Liver (tissue), 9 donors: ENCODE data around the gene ATP2B2. TPM values are rescaled to one million over a fixed set of nuclear protein-coding genes. Genes with fewer than 3 reads are reported as not detected.

Experiments used
- DNase-seq: peaks from one replicate; pipeline ENCODE4 v3.0.0-alpha.2; 2017; ENCODE audit warnings: low spot score
- H3K27ac ChIP-seq, 2 donors: one replicate each; pipeline ENCODE4 v1.7.0; 2013; ENCODE audit warnings: inconsistent platforms in 2 of 2, low read length in 2 of 2, control low read depth in 1 of 2, low read depth in 1 of 2, mild to moderate bottlenecking in 1 of 2
- H3K27me3 ChIP-seq, 4 donors: one replicate each; pipeline versions ENCODE4 v1.6.1 to v1.7.0; 2013; ENCODE audit warnings: low read length in 3 of 4, inconsistent platforms in 1 of 4, mild to moderate bottlenecking in 1 of 4, moderate library complexity in 1 of 4; ENCODE audit not compliant: control insufficient read depth in 4 of 4, insufficient read depth in 4 of 4
- H3K36me3 ChIP-seq, 4 donors: one replicate each; pipeline versions ENCODE4 v1.6.1 to v1.7.0; 2013; ENCODE audit warnings: low read length in 3 of 4, mild to moderate bottlenecking in 3 of 4, low read depth in 1 of 4, moderate library complexity in 1 of 4; ENCODE audit not compliant: control insufficient read depth in 4 of 4, insufficient read depth in 3 of 4
- H3K4me1 ChIP-seq, 4 donors: one replicate each; pipeline versions ENCODE4 v1.6.1 to v1.7.0; 2013; ENCODE audit warnings: low read length in 3 of 4, mild to moderate bottlenecking in 3 of 4, moderate library complexity in 1 of 4; ENCODE audit not compliant: control insufficient read depth in 4 of 4, insufficient read depth in 4 of 4
- H3K4me3 ChIP-seq, 3 donors: one replicate each; pipeline versions ENCODE4 v1.6.1 to v1.7.0; 2013; ENCODE audit warnings: low read length in 3 of 3, control low read depth in 1 of 3, low read depth in 1 of 3, mild to moderate bottlenecking in 1 of 3
- H3K9ac ChIP-seq, 2 donors: one replicate each; pipeline ENCODE4 v1.7.0; 2013; ENCODE audit warnings: low read length in 2 of 2, mild to moderate bottlenecking in 2 of 2, moderate library complexity in 2 of 2, control low read depth in 1 of 2, low read depth in 1 of 2
- H3K9me3 ChIP-seq, 4 donors: one replicate each; pipeline versions ENCODE4 v1.6.1 to v1.7.0; 2013; ENCODE audit warnings: low read length in 3 of 4; ENCODE audit not compliant: control insufficient read depth in 4 of 4
- ATF3 ChIP-seq: IDR thresholded peaks from 2 replicates; pipeline ENCODE4 v1.6.1; 2016; ENCODE audit warnings: antibody characterized with exemption
- CTCF ChIP-seq: fragments of 150-350 bp; IDR thresholded peaks from 2 replicates; pipeline ENCODE4 v1.5.1; 2017; ENCODE audit warnings: improper control_type of control experiment, low read depth, low read length; ENCODE audit not compliant: missing input control
- EGR1 ChIP-seq, 2 donors: IDR thresholded peaks; 2 replicates each; pipeline ENCODE4 v1.6.1; 2016 to 2018; ENCODE audit warnings: antibody characterized with exemption in 2 of 2, low read depth in 2 of 2
- FOXA1 ChIP-seq: IDR thresholded peaks from 2 replicates; pipeline ENCODE4 v1.6.1; 2016; ENCODE audit warnings: antibody characterized with exemption
- FOXA2 ChIP-seq: IDR thresholded peaks from 2 replicates; pipeline ENCODE4 v1.6.1; 2016; ENCODE audit warnings: antibody characterized with exemption
- GABPA ChIP-seq, 2 donors: IDR thresholded peaks in 1 of 2; conservative IDR thresholded peaks in 1 of 2; 2 replicates each; pipeline ENCODE4 v1.6.1; 2016; ENCODE audit warnings: antibody characterized with exemption in 2 of 2, mild to moderate bottlenecking in 1 of 2, moderate library complexity in 1 of 2
- HNF4A ChIP-seq, 2 donors: conservative IDR thresholded peaks; 2 replicates each; pipeline ENCODE4 v1.6.1; 2016; ENCODE audit warnings: antibody characterized with exemption in 2 of 2, mild to moderate bottlenecking in 2 of 2
- HNF4G ChIP-seq: IDR thresholded peaks from 2 replicates; pipeline ENCODE4 v1.6.1; 2016; ENCODE audit warnings: antibody characterized with exemption
- JUND ChIP-seq, 2 donors: IDR thresholded peaks; 2 replicates each; pipeline ENCODE4 v1.6.1; 2016; ENCODE audit warnings: antibody characterized with exemption in 2 of 2
- MAX ChIP-seq: IDR thresholded peaks from 2 replicates; pipeline ENCODE4 v1.6.1; 2016; ENCODE audit warnings: antibody characterized with exemption
- NR2F2 ChIP-seq: IDR thresholded peaks from 2 replicates; pipeline ENCODE4 v1.6.1; 2016; ENCODE audit warnings: antibody characterized with exemption
- RAD21 ChIP-seq, 2 donors: IDR thresholded peaks; 2 replicates each; pipeline ENCODE4 v1.6.1; 2016; ENCODE audit warnings: antibody characterized with exemption in 2 of 2, mild to moderate bottlenecking in 2 of 2
- REST ChIP-seq: IDR thresholded peaks from 2 replicates; pipeline ENCODE4 v1.6.1; 2016; ENCODE audit warnings: antibody characterized with exemption, mild to moderate bottlenecking
- RXRA ChIP-seq, 2 donors: IDR thresholded peaks; 2 replicates each; pipeline ENCODE4 v1.6.1; 2017 to 2018; ENCODE audit warnings: antibody characterized with exemption in 2 of 2, mild to moderate bottlenecking in 1 of 2
- SP1 ChIP-seq: IDR thresholded peaks from 2 replicates; pipeline ENCODE4 v1.6.1; 2018; ENCODE audit warnings: antibody characterized with exemption, mild to moderate bottlenecking
- TAF1 ChIP-seq: conservative IDR thresholded peaks from 2 replicates; pipeline ENCODE4 v1.6.1; 2016; ENCODE audit warnings: antibody characterized with exemption, mild to moderate bottlenecking
- YY1 ChIP-seq: IDR thresholded peaks from 2 replicates; pipeline ENCODE4 v1.6.1; 2016; ENCODE audit warnings: antibody characterized with exemption, mild to moderate bottlenecking
- ZBTB33 ChIP-seq: IDR thresholded peaks from 2 replicates; pipeline ENCODE4 v1.6.1; 2016; ENCODE audit warnings: antibody characterized with exemption
- WGBS: extraction: QIAGEN DNeasy Blood & Tissue Kit; methylation state at CpG from one replicate; pipeline ENCODE4 v1.1.7; 2013; 5-methylcytosine and 5-hydroxymethylcytosine counted together
- polyA plus RNA-seq, 2 donors: library from polyadenylated mRNA; stranded (reverse) in 1 of 2; unstranded in 1 of 2; fragments of 200-250 nt in 1 of 2; fragments of >200 nt in 1 of 2; fragmentation: Nextera tagmentation in 1 of 2; extraction: Ambion mirVana in 1 of 2; gene quantifications; one replicate each; pipeline versions ENCODE4 v1.2.1 to v1.2.3, GENCODE V29; 2013 to 2015
- total RNA-seq, 2 donors: library from RNA; depleted of rRNA; stranded (reverse); fragments of >200 nt; gene quantifications; one replicate each; pipeline ENCODE4 v1.2.3, GENCODE V29; 2014
- donor health status: healthy.
- donor health status: healthy.
- donor health status: healthy.
- donor health status: healthy.
- donor health status: healthy.

The ATP2B2 gene
- total and polyA plus RNA-seq, 4 donors = 10.4 to 27.8 (median 20.7) TPM

- no peaks in the 10 kb centered on the region for H3K9me3 ChIP-seq
- no peak overlapping the region for H3K27ac ChIP-seq
- peaks cover 0 to 16% (median 0%) of the 10 kb centered on the region in 4 donors for H3K4me1 ChIP-seq
- no peak for TF ChIP-seq RXRA (IDR thresholded peaks at IDR 0.05)
- TF ChIP-seq ZBTB33 = no peak
- TF ChIP-seq NR2F2 = no peak
- TF ChIP-seq FOXA1 = no peak
- TF ChIP-seq CTCF = no peak
- no peak for TF ChIP-seq TAF1
- TF ChIP-seq SP1 = no peak
- no peak for TF ChIP-seq GABPA (IDR thresholded peaks at IDR 0.05 in 1 of 2, conservative IDR thresholded peaks at IDR 0.05 in 1 of 2)
- no peak for TF ChIP-seq FOXA2
- TF ChIP-seq YY1 = no peak
- no peak for TF ChIP-seq ATF3
- TF ChIP-seq HNF4G = no peak
- WGBS = 94% methylated on average over 18 of the region's 18 CpGs
- DNase-seq = no peak
- no peak overlapping the region for H3K4me3 ChIP-seq
- H3K27me3 ChIP-seq = no peaks in the 10 kb centered on the region
- H3K9ac ChIP-seq = no peak overlapping the region
- peaks cover 3 to 14% (median 4%) of the 10 kb centered on the region in 4 donors for H3K36me3 ChIP-seq
Observed at GRCh38 chr3:10449436-10449835, 56.0 kb downstream of the ATP2B2 start.

- WGBS = 93% methylated on average over 3 of the region's 3 CpGs
- peaks cover 3 to 20% (median 4%) of the 10 kb centered on the region in 4 donors for H3K36me3 ChIP-seq
- H3K9me3 ChIP-seq = no peaks in the 10 kb centered on the region
- no peaks in the 10 kb centered on the region for H3K27me3 ChIP-seq
- H3K27ac ChIP-seq = no peak overlapping the region
- H3K4me1 ChIP-seq = peaks cover 0 to 20% (median 0%) of the 10 kb centered on the region in 4 donors
- DNase-seq = no peak
- H3K9ac ChIP-seq = no peak overlapping the region
- no peak overlapping the region for H3K4me3 ChIP-seq
- TF ChIP-seq CTCF (no peak), ATF3 (no peak), HNF4A (conservative IDR thresholded peaks at IDR 0.05) (no peak), FOXA2 (no peak), JUND (IDR thresholded peaks at IDR 0.05) (no peak), FOXA1 (no peak), MAX (no peak), HNF4G (no peak), NR2F2 (no peak), EGR1 (IDR thresholded peaks at IDR 0.05; ENCODE audit: low read depth in 2 of 2) (no peak), ZBTB33 (no peak), RAD21 (IDR thresholded peaks at IDR 0.05) (no peak), YY1 (no peak), REST (no peak), RXRA (IDR thresholded peaks at IDR 0.05) (no peak), GABPA (IDR thresholded peaks at IDR 0.05 in 1 of 2, conservative IDR thresholded peaks at IDR 0.05 in 1 of 2) (no peak), SP1 (no peak), TAF1 (no peak)
Observed at GRCh38 chr3:10448544-10448943, 56.8 kb downstream of the ATP2B2 start.
